GM18909 (cell line): ENCODE measurements around the gene REPIN1.
"Not testable (repeated sequence)": the region's sequence is repeated elsewhere in the genome, so short reads cannot be mapped to it uniquely, and the experiment has no call there.

Experiments used
- ATAC-seq: cut with Tn5 transposase; IDR thresholded peaks from one replicate; pipeline ENCODE4 v1.9.1; 2021; ENCODE audit warnings: mild to moderate bottlenecking; ENCODE audit not compliant: unreplicated experiment, poor library complexity

Gene REPIN1

GRCh38 chr7:150385302-150385723 is 16.7 kb downstream of the REPIN1 start:
- ATAC-seq: no peak

- ATAC-seq: not testable (repeated sequence)
These were observed 17.3 kb downstream of the REPIN1 start for GRCh38 chr7:150385884-150386283.

- ATAC-seq: no peak
These were observed 19.7 kb downstream of the REPIN1 start for GRCh38 chr7:150388306-150388705.

GRCh38 chr7:150388709-150389531 is 20.3 kb downstream of the REPIN1 start:
- ATAC-seq: no peak

GRCh38 chr7:150389532-150389816 is 20.9 kb downstream of the REPIN1 start:
- no peak for ATAC-seq

GRCh38 chr7:150390205-150390604 is 21.6 kb downstream of the REPIN1 start:
- ATAC-seq: no peak

GRCh38 chr7:150393325-150393724 is 24.7 kb downstream of the REPIN1 start:
- no peak for ATAC-seq

GRCh38 chr7:150396426-150396825 is 27.8 kb downstream of the REPIN1 start:
- no peak for ATAC-seq

- no peak for ATAC-seq
These were observed 28.2 kb downstream of the REPIN1 start for GRCh38 chr7:150396851-150397260.

GRCh38 chr7:150397346-150398107 is 28.9 kb downstream of the REPIN1 start:
- ATAC-seq: no peak

- ATAC-seq: no peak
These were observed 29.7 kb downstream of the REPIN1 start for GRCh38 chr7:150398108-150398964.

GRCh38 chr7:150398965-150399320 is 30.3 kb downstream of the REPIN1 start:
- no peak for ATAC-seq

GRCh38 chr7:150399421-150400007 is 30.9 kb downstream of the REPIN1 start:
- ATAC-seq: no peak

GRCh38 chr7:150400008-150400787 is 31.6 kb downstream of the REPIN1 start:
- ATAC-seq: no peak

- ATAC-seq: no peak
These were observed 32.3 kb downstream of the REPIN1 start for GRCh38 chr7:150400788-150401423.

GRCh38 chr7:150401424-150401790 is 32.8 kb downstream of the REPIN1 start:
- no peak for ATAC-seq

- no peak for ATAC-seq
These were observed 33.4 kb downstream of the REPIN1 start for GRCh38 chr7:150401861-150402631.

GRCh38 chr7:150402671-150403321 is 34.2 kb downstream of the REPIN1 start:
- no peak for ATAC-seq
